Effector CD8-positive, alpha-beta T cell (primary cell): ENCODE data around the gene SLC1A7.
A peak's percentile ranks its signal among the peaks of the same experiment; 100 is the strongest.
"Not testable (repeated sequence)": the region's sequence is repeated elsewhere in the genome, so short reads cannot be mapped to it uniquely, and the experiment has no call there.

ENCODE experiments used
- DNase-seq: peaks from one replicate; lab custom pipeline; 2025; lab: John Stamatoyannopoulos, UW
- total RNA-seq, 4 experiments: gene quantifications; one replicate each; lab custom pipeline; 2026; lab: John Stamatoyannopoulos, UW

SLC1A7 gene
- 0 to 1.6 (median 0.34) reads per million in 4 experiments for total RNA-seq

DNA sequence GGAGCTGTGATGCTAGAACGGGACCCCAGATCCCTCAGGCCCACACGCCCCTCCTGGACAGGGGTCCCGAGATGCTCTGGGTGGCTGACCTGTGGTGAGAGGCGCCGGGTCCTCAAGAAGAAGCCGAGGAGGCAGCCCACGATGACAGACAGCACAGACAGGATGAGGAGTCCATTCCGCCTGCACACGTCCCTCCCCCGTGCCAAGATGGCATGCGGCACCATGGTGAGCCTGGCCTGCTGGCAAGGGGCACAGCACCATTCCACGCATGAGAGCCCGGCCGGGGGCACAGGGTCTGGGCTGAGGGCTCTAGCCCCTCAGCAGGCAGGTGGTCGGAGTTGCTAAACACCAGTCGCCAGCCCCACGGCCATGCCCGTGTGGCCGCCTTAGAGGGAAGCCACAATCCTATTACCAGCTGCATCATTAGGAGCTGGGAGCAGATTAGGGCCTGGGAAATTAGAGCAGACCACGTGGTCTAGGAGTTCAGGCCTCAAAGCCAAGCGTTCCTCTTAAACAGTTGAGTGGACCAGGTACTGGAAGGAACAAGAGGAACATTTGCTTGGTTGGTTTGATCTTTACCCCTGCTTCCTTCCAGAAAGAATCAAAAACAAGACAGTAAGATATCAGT is at the start of gene SLC1A7:
SLC1A7 (minus strand) TSS at position 413 of the 628 bp plus-strand sequence; CDS start at position 224, 189 bp downstream.
- DNase-seq = no peak

GRCh38 chr1:53190210-53190611 is 47.8 kb upstream of the SLC1A7 start:
- no peak for DNase-seq

DNA sequence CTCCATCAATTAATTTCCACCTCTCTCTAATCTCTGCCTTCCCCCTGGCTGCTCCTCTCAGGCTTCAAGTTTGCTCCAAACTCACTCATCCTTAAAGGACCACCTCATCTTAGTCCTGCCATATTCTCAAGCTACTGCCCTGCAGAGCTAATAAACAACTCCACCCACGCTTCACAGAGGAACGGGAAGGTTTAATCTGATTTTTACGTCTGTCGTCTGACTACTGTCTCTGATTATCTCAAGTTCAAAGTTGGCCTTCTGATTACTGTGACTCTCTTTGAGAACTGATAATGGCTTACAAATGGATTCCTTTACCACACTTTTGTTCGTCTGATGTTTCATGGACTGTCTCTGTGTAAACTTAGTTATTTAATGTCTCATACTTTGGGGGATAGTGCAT is 46.6 kb upstream of the SLC1A7 start:
- DNase-seq = no peak

DNA sequence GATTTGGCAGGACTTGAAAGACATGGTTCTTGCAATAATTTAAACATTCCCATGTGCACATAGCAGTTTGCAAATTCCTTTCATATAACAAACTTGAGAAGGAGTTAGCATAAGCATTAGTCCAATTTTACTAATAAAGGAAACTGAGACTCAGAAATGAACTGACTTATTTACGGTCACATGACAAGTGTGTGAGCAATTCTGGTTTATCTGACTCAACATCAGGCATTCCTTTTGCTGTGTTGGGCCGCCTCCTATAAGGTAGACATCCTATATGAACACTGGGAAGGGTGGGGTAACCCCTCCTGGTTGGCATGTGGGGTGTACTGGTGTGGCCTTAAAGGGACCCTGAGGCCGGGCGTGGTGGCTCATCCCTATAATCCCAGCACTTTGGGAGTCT is 45.7 kb upstream of the SLC1A7 start:
- DNase-seq = no peak

- no peak for DNase-seq
Measured at GRCh38 chr1:53187401-53187800, 45.0 kb upstream of the SLC1A7 start.

- no peak for DNase-seq
Measured at GRCh38 chr1:53186533-53186932, 44.1 kb upstream of the SLC1A7 start.

DNA sequence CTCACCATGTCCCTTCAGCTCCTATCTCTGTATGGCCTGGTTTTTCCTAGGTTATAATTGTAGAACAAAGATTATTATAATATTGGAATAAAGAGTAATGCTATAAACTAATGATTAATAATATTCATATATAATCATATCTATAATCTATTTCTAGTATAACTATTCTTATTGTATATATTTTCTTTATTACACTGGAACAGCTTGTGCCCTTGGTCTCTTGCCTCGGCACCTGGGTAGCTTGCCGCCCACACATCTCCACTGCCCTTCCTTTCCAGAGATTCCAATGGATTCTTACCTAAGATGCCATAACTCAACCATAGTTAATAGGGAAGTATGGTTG is 43.5 kb upstream of the SLC1A7 start:
- not testable (repeated sequence) for DNase-seq

- no peak for DNase-seq
Measured at GRCh38 chr1:53183095-53183990, 40.9 kb upstream of the SLC1A7 start.

GRCh38 chr1:53182716-53183094 is 40.3 kb upstream of the SLC1A7 start:
- no peak for DNase-seq

- DNase-seq = peak; percentile 65
Measured at GRCh38 chr1:53182111-53182593, 39.7 kb upstream of the SLC1A7 start.

DNA sequence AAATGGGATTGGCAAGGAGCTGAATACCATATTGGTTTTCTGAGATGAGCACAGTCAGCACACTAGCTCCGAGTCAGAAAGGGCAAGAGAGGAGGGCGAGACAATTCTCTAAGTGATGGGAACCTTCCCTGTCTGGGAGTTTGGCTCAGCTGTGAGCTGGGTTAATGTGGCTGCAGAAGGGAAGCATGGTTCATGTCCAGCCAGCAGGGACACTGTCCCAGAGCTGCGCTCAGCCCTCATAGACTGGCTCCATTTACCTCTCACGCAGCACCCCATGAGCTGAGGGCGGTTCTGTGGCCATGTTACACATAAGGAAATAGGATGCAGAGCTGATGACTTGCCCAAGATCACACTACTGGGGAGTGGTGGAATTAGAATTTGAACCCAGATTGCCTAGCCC is 38.5 kb upstream of the SLC1A7 start:
- DNase-seq = no peak

DNA sequence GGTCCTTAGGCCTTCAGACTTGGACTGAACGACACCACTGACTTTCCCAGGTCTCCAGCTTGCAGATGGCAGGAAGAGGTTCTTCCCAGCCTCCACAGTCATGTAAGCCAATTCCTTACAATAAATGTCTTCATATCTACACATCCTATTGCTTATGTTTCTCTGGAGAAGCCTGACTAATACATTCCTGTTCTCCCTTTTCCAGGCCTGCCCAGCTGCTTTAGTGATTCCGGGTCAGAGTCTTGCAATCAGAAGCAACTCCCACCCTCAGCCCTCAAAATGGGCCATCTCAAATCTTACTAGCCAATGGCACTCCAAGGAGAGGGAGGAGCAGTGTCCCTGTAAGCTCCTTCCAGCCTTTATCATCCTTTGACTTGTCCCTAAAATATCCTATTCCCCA is 37.8 kb upstream of the SLC1A7 start:
- DNase-seq = no peak

DNA sequence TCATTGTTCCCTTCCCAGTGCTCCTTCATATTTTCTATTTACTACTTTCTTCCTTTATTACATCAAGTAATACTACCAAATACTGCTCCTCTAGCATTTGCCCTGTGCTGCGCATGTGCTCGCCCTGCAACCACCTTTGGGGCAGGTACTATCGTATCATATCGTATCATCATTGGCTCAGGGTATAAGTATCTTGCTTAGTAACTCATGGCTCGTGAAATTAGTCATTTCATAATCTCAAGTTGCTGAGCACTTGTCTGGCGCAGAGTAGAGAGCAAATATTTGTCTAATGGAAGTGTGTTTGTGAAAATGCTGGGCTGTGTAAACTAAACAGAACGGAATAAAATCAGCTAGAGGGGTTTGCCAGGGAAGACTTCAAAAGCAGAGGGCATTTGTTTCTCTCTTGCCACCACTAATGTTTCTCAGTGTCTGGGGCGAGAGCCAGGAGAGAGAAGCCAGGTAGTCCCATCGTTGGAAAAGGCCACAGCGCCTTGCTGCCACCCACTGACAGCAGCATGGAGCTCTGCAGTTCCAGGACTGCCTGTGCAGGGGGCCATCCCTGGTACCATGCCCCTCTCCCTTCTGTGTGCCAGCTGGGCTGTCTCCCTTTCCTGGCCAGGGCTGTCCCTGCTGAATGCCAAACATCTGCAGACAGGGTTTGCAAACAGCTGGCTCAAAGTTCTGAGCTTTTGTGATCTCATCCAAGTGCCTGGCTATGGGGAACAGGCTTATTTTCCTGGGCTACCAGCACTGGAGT is 34.2 kb upstream of the SLC1A7 start:
- no peak for DNase-seq

- no peak for DNase-seq
Measured at GRCh38 chr1:53174971-53175913, 32.8 kb upstream of the SLC1A7 start.

DNA sequence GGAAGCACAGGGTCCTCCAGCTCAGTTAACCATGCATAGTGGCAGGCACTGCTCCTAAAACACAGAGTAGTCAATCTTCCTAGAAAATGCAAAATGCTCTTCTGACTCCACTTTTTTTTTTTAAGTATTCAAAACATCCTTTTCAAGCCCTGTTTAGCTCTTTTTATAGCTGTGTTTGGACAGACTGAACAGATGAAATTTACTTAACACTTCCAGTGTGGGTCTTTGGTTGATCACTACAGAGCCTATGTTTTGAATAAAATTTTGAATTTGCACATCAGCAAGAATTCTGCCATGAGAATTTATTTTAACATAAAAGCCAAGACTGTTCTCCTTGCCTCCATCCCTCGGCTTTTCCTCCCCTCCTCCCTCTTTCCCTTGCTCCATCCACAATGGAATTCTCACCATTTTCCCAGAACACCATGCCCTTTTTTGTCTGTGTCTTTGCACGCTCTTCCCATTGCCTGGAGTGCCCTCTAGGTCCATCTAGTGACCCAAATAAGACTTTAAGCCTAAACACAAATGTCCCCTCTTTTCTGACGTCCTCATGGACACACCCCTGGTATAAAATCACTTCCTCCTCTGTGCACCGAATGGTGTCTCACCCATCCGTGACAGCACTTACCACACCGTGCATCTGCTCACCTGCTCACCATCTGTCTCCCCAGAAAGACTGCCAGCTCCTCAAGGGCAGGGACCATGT is 30.1 kb upstream of the SLC1A7 start:
- no peak for DNase-seq

- DNase-seq = no peak
Measured at GRCh38 chr1:53166912-53167311, 24.5 kb upstream of the SLC1A7 start.

- no peak for DNase-seq
Measured at GRCh38 chr1:53166366-53166765, 23.9 kb upstream of the SLC1A7 start.

DNA sequence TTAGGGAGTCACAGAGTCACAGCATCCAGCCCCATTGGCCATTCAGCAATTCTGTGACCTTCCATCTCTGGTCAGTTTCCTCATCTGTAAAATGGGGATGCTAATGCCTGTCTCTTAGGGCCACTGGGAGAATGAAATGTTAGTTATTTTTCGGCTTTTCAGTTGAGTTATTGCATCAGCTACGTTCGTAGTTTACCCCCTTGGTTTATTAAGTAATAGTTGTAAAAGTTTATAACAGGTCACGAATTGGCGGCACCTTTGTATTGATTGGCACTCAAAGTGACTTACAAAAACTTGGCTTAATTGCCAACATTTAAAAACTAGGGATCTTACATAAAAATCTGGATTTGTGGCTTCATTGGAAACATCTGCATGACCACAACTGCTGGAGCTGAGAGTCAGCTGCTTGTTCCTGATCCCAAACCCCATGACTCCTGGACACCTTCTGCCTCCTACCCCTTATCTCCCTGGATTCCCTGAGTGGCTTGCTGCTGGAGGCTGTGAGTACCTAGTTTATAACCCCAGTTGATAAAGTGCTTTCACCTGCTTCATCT is 23.0 kb upstream of the SLC1A7 start:
- DNase-seq = no peak

- DNase-seq = no peak
Measured at GRCh38 chr1:53163291-53163768, 20.9 kb upstream of the SLC1A7 start.

- no peak for DNase-seq
Measured at GRCh38 chr1:53162621-53163020, 20.2 kb upstream of the SLC1A7 start.
